G401 (cell line): Measurements from ENCODE around the gene ENOPH1. TPM values are rescaled to one million over a fixed set of nuclear protein-coding genes. Genes with fewer than 3 reads are reported as not detected.

Experiments
- DNase-seq: peaks from one replicate; pipeline ENCODE4 v3.0.0-alpha.2; 2015; ENCODE audit warnings: low spot score
- in situ Hi-C: cut with HindIII; loops from 2 replicates; pipeline ENCODE4 v1.10.0; 2016; ENCODE audit warnings: low sequenced_read_pairs, mixed read lengths
- total RNA-seq: library from RNA; depleted of rRNA; stranded (reverse); fragments of >200 nt; shearing (Covaris generic); gene quantifications from 2 replicates; pipeline ENCODE4 v1.2.3, GENCODE V29; 2014; rRNA removed

The ENOPH1 gene
- total RNA-seq, 1 experiment from 2014 or later: 98.4 TPM

- DNase-seq: no peak
- in situ Hi-C loops: no loop called here
Measured at GRCh38 chr4:82495666-82496065, 65.3 kb downstream of the ENOPH1 start.

DNA sequence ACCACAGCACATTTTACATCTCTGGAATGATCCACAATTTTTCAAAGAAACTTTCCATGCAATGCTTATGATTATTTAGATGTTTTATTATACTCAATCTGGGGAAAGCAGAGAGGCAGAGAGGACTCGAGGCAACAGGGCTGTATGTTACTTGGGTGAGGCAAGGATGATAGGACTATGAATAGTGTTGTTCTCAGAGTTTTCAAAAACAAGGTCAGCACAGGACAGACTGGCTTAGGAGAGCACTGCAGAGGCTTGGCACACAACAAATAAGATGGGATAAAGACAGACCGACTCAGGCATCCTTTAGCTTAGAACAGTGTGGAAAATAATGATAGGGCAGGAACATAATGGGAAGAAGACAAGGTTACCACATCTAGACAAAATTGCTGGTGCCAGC is 66.0 kb downstream of the ENOPH1 start:
- in situ Hi-C loops: no loop called here
- no peak for DNase-seq

GRCh38 chr4:82499738-82500434 is 69.5 kb downstream of the ENOPH1 start:
- DNase-seq: no peak
- in situ Hi-C loops: no loop called here

GRCh38 chr4:82500435-82501153 is 70.2 kb downstream of the ENOPH1 start:
- in situ Hi-C loops: no loop called here
- DNase-seq: no peak

GRCh38 chr4:82501154-82501442 is 70.7 kb downstream of the ENOPH1 start:
- in situ Hi-C loops: no loop called here

DNA sequence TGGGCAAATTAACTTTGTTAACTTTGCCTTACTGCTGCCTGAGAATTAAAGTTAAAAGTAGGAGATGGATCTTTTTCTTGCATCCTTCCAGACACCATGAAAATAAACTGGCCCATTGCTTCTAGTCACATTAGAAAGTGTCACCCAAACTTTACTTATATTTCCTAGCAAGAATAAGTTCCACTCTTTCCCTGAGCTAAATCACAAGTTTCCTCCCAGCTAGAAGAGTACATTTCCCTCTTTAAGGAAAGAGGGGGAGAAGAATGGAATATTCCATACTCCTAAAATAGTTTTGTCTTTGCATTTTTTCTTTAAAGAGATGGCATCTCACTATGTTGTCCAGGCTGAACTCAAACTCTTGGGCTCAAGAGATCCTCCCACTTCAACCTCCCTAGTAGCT is 77.6 kb downstream of the ENOPH1 start:
- in situ Hi-C loops: no loop called here
- DNase-seq: no peak

More at GRCh38 chr4:82501154-82501442, 70.7 kb downstream of the ENOPH1 start:
- no peak for DNase-seq

- no peak for DNase-seq
Measured at GRCh38 chr4:82508806-82509428, 78.5 kb downstream of the ENOPH1 start.

DNA sequence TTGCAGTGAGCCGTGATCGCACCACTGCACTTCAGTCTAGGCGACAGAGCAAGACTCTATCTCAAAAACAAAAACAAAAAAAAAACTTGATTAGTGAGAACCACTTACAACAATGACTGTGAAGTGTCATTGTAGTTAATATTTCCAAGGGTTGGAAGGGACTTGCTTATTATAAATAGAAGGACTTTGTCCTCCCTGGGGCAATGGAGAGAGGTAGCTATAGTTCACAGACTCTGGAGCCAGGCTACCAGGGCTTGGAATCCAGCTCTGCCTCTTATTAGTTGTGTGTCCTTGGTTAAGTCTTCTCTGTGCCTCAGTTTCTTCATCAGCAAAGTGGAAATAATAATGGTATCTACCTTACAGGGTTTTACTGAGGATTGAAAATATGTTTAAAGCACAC is 79.8 kb downstream of the ENOPH1 start:
- no peak for DNase-seq
- in situ Hi-C loops: no loop called here

More at GRCh38 chr4:82508806-82509428, 78.5 kb downstream of the ENOPH1 start:
- in situ Hi-C loops: no loop called here

Other genes starting within 250 kb of the ENOPH1 start
- 63.4 and 86.4 TPM in 2 replicates for gene HNRNPD, start 56.6 kb upstream of the ENOPH1 start, total RNA-seq
- gene HNRNPDL, start 128 bp upstream of the ENOPH1 start, total RNA-seq: 254 and 315 TPM in 2 replicates
- gene TMEM150C, start 131.4 kb downstream of the ENOPH1 start, total RNA-seq: 1.7 and 3.6 TPM in 2 replicates